ENCODE measurements around the gene ZNF692.

DNA sequence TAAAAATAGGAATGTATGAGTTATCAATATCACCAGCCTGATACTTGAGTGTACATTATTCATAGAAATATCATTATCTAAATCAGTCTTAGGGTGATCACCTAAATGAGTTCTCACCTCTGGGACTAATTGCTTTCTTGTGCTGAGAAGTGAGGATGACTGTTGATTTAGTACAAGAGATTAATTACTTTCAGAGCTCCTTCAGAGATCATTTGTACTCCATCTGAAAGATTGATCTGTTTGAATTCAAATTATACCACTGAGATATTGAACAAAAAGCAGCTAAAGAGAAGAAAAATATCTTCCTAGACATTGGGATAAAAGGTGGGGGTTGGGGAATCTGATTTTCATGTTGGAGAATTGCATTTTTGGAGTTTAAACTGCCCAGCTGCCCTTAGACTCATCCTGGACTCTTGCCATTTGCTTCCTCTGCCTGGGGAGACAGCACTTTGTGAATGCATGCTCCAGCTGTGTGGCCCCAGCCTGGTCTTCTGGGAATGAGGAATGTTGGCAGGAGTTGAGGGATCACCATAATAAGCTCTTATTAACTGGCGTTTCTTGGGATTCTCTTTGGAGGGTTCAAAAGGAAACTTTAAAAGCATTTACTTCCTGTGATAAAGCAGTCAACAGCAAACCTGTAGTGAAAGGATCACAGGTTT is 27.5 kb upstream of the ZNF692 start:
- TF ChIP-seq, protein P1, sequence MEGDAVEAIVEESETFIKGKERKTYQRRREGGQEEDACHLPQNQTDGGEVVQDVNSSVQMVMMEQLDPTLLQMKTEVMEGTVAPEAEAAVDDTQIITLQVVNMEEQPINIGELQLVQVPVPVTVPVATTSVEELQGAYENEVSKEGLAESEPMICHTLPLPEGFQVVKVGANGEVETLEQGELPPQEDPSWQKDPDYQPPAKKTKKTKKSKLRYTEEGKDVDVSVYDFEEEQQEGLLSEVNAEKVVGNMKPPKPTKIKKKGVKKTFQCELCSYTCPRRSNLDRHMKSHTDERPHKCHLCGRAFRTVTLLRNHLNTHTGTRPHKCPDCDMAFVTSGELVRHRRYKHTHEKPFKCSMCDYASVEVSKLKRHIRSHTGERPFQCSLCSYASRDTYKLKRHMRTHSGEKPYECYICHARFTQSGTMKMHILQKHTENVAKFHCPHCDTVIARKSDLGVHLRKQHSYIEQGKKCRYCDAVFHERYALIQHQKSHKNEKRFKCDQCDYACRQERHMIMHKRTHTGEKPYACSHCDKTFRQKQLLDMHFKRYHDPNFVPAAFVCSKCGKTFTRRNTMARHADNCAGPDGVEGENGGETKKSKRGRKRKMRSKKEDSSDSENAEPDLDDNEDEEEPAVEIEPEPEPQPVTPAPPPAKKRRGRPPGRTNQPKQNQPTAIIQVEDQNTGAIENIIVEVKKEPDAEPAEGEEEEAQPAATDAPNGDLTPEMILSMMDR (IDR thresholded peaks at IDR 0.05), result no peak
- no peak for TF ChIP-seq POLR2A (IDR thresholded peaks at IDR 0.05)

All from esophagus squamous epithelium (tissue), 4 donors.